HG03520 (cell line): ENCODE measurements around the gene STX16.

Experiments
- ATAC-seq: cut with Tn5 transposase; IDR thresholded peaks from one replicate; pipeline ENCODE4 v1.9.1; 2021; ENCODE audit warnings: mild to moderate bottlenecking, moderate library complexity; ENCODE audit not compliant: unreplicated experiment

Gene STX16

GRCh38 chr20:58650776-58651558 is at the start of gene STX16:
TSS of gene STX16 (plus strand) at chr20:58651283. CDS start at chr20:58652007, 724 bp downstream.
- ATAC-seq, result peak; percentile 53

- ATAC-seq, result no peak
These were observed 49.0 kb upstream of the STX16 start for GRCh38 chr20:58602124-58602523.

GRCh38 chr20:58603721-58604120 is 47.4 kb upstream of the STX16 start:
- ATAC-seq, result no peak

GRCh38 chr20:58604128-58604881 is 46.8 kb upstream of the STX16 start:
- no peak for ATAC-seq

- ATAC-seq, result no peak
These were observed 45.6 kb upstream of the STX16 start for GRCh38 chr20:58605292-58606065.

- ATAC-seq, result no peak
These were observed 44.9 kb upstream of the STX16 start for GRCh38 chr20:58606184-58606583.

GRCh38 chr20:58608096-58608840 is 42.8 kb upstream of the STX16 start:
- ATAC-seq, result no peak

- ATAC-seq, result no peak
These were observed 42.1 kb upstream of the STX16 start for GRCh38 chr20:58609026-58609425.

GRCh38 chr20:58610071-58610800 is 40.8 kb upstream of the STX16 start:
- no peak for ATAC-seq

GRCh38 chr20:58610811-58611210 is 40.3 kb upstream of the STX16 start:
- no peak for ATAC-seq

GRCh38 chr20:58611236-58612030 is 39.6 kb upstream of the STX16 start:
- no peak for ATAC-seq

- no peak for ATAC-seq
These were observed 38.9 kb upstream of the STX16 start for GRCh38 chr20:58612121-58612691.

GRCh38 chr20:58613061-58613854 is 37.8 kb upstream of the STX16 start:
- ATAC-seq, result no peak

GRCh38 chr20:58614366-58614765 is 36.7 kb upstream of the STX16 start:
- no peak for ATAC-seq

- no peak for ATAC-seq
These were observed 35.9 kb upstream of the STX16 start for GRCh38 chr20:58614984-58615760.

GRCh38 chr20:58616411-58616810 is 34.7 kb upstream of the STX16 start:
- ATAC-seq, result no peak

- ATAC-seq, result no peak
These were observed 33.9 kb upstream of the STX16 start for GRCh38 chr20:58617158-58617557.
